Measurements from ENCODE around the gene ADGRL4.
"Not testable (repeated sequence)": the region's sequence is repeated elsewhere in the genome, so short reads cannot be mapped to it uniquely, and the experiment has no call there.

The ADGRL4 gene

GRCh38 chr1:79006564-79006963 lies at the start of gene ADGRL4:
TSS of gene ADGRL4 (minus strand) at chr1:79006730. CDS start at chr1:79006654, 76 bp downstream.
- DNase-seq (ENCODE audit: low read depth): peak; percentile 14

- DNase-seq (ENCODE audit: low read depth): no peak
These were observed 49.3 kb upstream of the ADGRL4 start for GRCh38 chr1:79055856-79056255.

GRCh38 chr1:79052829-79053449 lies 46.4 kb upstream of the ADGRL4 start:
- DNase-seq (ENCODE audit: low read depth): no peak

GRCh38 chr1:79044974-79045650 lies 38.6 kb upstream of the ADGRL4 start:
- no peak for DNase-seq (ENCODE audit: low read depth)

GRCh38 chr1:79043506-79043905 lies 37.0 kb upstream of the ADGRL4 start:
- DNase-seq (ENCODE audit: low read depth): peak; percentile 78

- DNase-seq (ENCODE audit: low read depth): no peak
These were observed 36.0 kb upstream of the ADGRL4 start for GRCh38 chr1:79042539-79042938.

- DNase-seq (ENCODE audit: low read depth): peak; percentile 36
These were observed 35.6 kb upstream of the ADGRL4 start for GRCh38 chr1:79042117-79042516.

- no peak for DNase-seq (ENCODE audit: low read depth)
These were observed 35.1 kb upstream of the ADGRL4 start for GRCh38 chr1:79041666-79042065.

GRCh38 chr1:79040424-79041082 lies 34.0 kb upstream of the ADGRL4 start:
- DNase-seq (ENCODE audit: low read depth): no peak

GRCh38 chr1:79037085-79037484 lies 30.6 kb upstream of the ADGRL4 start:
- no peak for DNase-seq (ENCODE audit: low read depth)

GRCh38 chr1:79012500-79012899 lies 6.0 kb upstream of the ADGRL4 start:
- DNase-seq (ENCODE audit: low read depth): no peak

GRCh38 chr1:79010589-79010988 lies 4.1 kb upstream of the ADGRL4 start:
- no peak for DNase-seq (ENCODE audit: low read depth)

GRCh38 chr1:79005945-79006344 lies 585 bp downstream of the ADGRL4 start:
- no peak for DNase-seq (ENCODE audit: low read depth)

GRCh38 chr1:79004916-79005315 lies 1.6 kb downstream of the ADGRL4 start:
- DNase-seq (ENCODE audit: low read depth): no peak

- no peak for DNase-seq (ENCODE audit: low read depth)
These were observed 9.7 kb downstream of the ADGRL4 start for GRCh38 chr1:78996791-78997190.

- no peak for DNase-seq (ENCODE audit: low read depth)
These were observed 19.5 kb downstream of the ADGRL4 start for GRCh38 chr1:78987042-78987441.

- DNase-seq (ENCODE audit: low read depth): no peak
These were observed 26.0 kb downstream of the ADGRL4 start for GRCh38 chr1:78980511-78980910.

GRCh38 chr1:78972723-78973122 lies 33.8 kb downstream of the ADGRL4 start:
- no peak for DNase-seq (ENCODE audit: low read depth)

GRCh38 chr1:78967091-78967490 lies 39.4 kb downstream of the ADGRL4 start:
- DNase-seq (ENCODE audit: low read depth): not testable (repeated sequence)

GRCh38 chr1:78958711-78959110 lies 47.8 kb downstream of the ADGRL4 start:
- DNase-seq (ENCODE audit: low read depth): no peak

- no peak for DNase-seq (ENCODE audit: low read depth)
These were observed 55.7 kb downstream of the ADGRL4 start for GRCh38 chr1:78950826-78951225.

- no peak for DNase-seq (ENCODE audit: low read depth)
These were observed 57.3 kb downstream of the ADGRL4 start for GRCh38 chr1:78949227-78949626.

- no peak for DNase-seq (ENCODE audit: low read depth)
These were observed 87.4 kb downstream of the ADGRL4 start for GRCh38 chr1:78919150-78919549.

All from fibroblast of the conjunctiva (primary cell).